ENCODE results near the gene PPAT. TPM values are rescaled to one million over a fixed set of nuclear protein-coding genes. Genes with fewer than 3 reads are reported as not detected.

PPAT gene
- total RNA-seq, 3 donors from 2014 or later = 4.7 to 7.9 (median 7.5) TPM

GRCh38 chr4:56409511-56410090, 25.8 kb downstream of the PPAT start:
- Histone ChIP-seq H3K9me3 (no peaks in the 10 kb centered on the region), H3K4me3 (no peak overlapping the region), H3K4me1 (ENCODE audit: low read depth) (no peaks in the 10 kb centered on the region), H3K36me3 (ENCODE audit: low read depth) (no peaks in the 10 kb centered on the region)
- TF ChIP-seq CTCF (IDR thresholded peaks at IDR 0.05) = no peak
- ATAC-seq = no peak
- intact Hi-C loops (cut with DNase I, micrococcal nuclease) = no loop called here
- DNase-seq = no peak

DNA sequence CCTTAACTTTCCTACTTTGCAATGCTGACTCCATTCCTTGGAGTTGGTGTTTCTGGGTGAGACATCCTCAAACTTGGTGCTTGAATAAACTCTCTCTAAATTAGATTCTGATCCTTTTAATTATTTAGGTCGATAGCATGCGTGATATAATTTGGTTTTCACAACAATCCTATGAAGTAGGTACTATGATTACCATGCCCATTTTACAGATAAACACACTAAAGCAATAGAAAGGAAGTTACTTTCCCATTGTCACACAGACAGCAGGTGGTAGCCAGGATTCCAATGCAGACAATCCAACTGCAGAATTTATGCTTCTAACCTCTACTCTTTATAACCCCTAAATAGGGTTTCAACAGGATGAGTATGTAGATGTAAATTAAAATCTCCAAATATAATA, 26.4 kb downstream of the PPAT start:
- Histone ChIP-seq H3K4me1 (ENCODE audit: low read depth) (no peaks in the 10 kb centered on the region), H3K9me3 (no peaks in the 10 kb centered on the region), H3K36me3 (ENCODE audit: low read depth) (no peaks in the 10 kb centered on the region), H3K4me3 (no peak overlapping the region)
- intact Hi-C loops (cut with DNase I, micrococcal nuclease) = no loop called here
- ATAC-seq (no peak), DNase-seq (no peak)
- no peak for TF ChIP-seq CTCF (IDR thresholded peaks at IDR 0.05)

GRCh38 chr4:56406151-56406550, 29.3 kb downstream of the PPAT start:
- DNase-seq = no peak
- no peak for ATAC-seq
- Histone ChIP-seq H3K9me3 (no peaks in the 10 kb centered on the region), H3K36me3 (ENCODE audit: low read depth) (no peaks in the 10 kb centered on the region), H3K4me1 (ENCODE audit: low read depth) (no peaks in the 10 kb centered on the region), H3K4me3 (no peak overlapping the region)
- TF ChIP-seq CTCF (IDR thresholded peaks at IDR 0.05) = no peak
- intact Hi-C loops (cut with DNase I, micrococcal nuclease) = no loop called here

- Histone ChIP-seq H3K4me1 (ENCODE audit: low read depth) (no peaks in the 10 kb centered on the region), H3K9me3 (no peaks in the 10 kb centered on the region), H3K36me3 (ENCODE audit: low read depth) (no peaks in the 10 kb centered on the region), H3K4me3 (no peak overlapping the region)
- no peak for DNase-seq
- ATAC-seq = no peak
- intact Hi-C loops (cut with DNase I, micrococcal nuclease) = no loop called here
- TF ChIP-seq CTCF (IDR thresholded peaks at IDR 0.05) = no peak
These were observed 30.4 kb downstream of the PPAT start for GRCh38 chr4:56405016-56405415.

DNA sequence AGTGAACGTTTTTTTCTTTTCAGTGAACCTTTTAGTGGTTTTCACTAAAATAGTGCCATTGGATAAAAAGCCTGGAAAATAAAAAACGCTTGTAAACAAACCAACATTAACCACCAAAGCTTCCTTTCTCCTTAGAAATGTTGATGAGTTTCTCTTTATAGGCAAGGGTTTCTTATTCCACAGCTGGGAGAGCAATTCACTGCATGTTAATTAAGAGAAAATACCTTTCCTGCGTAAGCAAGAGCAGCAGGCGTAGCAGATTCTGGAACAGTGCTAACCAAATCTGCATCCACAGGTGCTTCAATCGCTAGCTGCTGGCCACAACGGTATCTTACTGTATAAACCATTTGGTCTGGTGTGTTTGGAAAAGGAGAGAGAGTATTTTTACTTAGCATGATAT, 34.9 kb downstream of the PPAT start:
- H3K9me3 ChIP-seq = no peaks in the 10 kb centered on the region
- DNase-seq (no peak), ATAC-seq (no peak)
- no peaks in the 10 kb centered on the region for H3K4me1 ChIP-seq (ENCODE audit: low read depth)
- TF ChIP-seq CTCF (IDR thresholded peaks at IDR 0.05) = no peak
- intact Hi-C loops (cut with DNase I, micrococcal nuclease) = no loop called here
- H3K4me3 ChIP-seq = no peak overlapping the region
- no peaks in the 10 kb centered on the region for H3K36me3 ChIP-seq (ENCODE audit: low read depth)

- no peaks in the 10 kb centered on the region for H3K36me3 ChIP-seq (ENCODE audit: low read depth)
- ATAC-seq = no peak
- intact Hi-C loops (cut with DNase I, micrococcal nuclease) = no loop called here
- DNase-seq = no peak
- no peak overlapping the region for H3K4me3 ChIP-seq
- peaks cover 12% of the 10 kb centered on the region for H3K4me1 ChIP-seq (ENCODE audit: low read depth)
- no peak for TF ChIP-seq CTCF (IDR thresholded peaks at IDR 0.05)
- no peaks in the 10 kb centered on the region for H3K9me3 ChIP-seq
These were observed 44.1 kb downstream of the PPAT start for GRCh38 chr4:56391270-56391669.

All from mucosa of descending colon (tissue), 3 donors.